NB4 (cell line): ENCODE results near the gene ZFHX3.

Experiments
- DNase-seq: peaks from one replicate; pipeline ENCODE4 v3.0.0; 2010; ENCODE audit warnings: low read depth
- H3K4me3 ChIP-seq: one replicate; pipeline ENCODE4 v1.5.1; 2011; ENCODE audit warnings: mild to moderate bottlenecking, low read depth, low read length, moderate library complexity
- CTCF ChIP-seq: IDR thresholded peaks from one replicate; pipeline ENCODE4 v1.5.1; 2012; ENCODE audit warnings: low read depth, low read length
- MAX ChIP-seq: IDR thresholded peaks from 2 replicates; pipeline ENCODE4 v1.6.1; 2011; ENCODE audit warnings: low read depth, low read length
- MYC ChIP-seq: IDR thresholded peaks from 2 replicates; pipeline ENCODE4 v1.6.1; 2011; ENCODE audit warnings: low read depth, low read length
- POLR2A ChIP-seq: IDR thresholded peaks from 2 replicates; pipeline ENCODE4 v1.6.1; 2011; ENCODE audit warnings: mild to moderate bottlenecking; ENCODE audit not compliant: insufficient read length; ENCODE audit errors: extremely low read depth

ZFHX3 gene

GRCh38 chr16:72915331-72915730 lies 132.6 kb downstream of the ZFHX3 start:
- no peak for TF ChIP-seq POLR2A
- no peak for TF ChIP-seq CTCF
- TF ChIP-seq MAX = no peak
- TF ChIP-seq MYC = no peak
- DNase-seq = no peak

GRCh38 chr16:72913551-72913950 lies 134.4 kb downstream of the ZFHX3 start:
- DNase-seq = no peak
- TF ChIP-seq MYC (no peak), CTCF (no peak), MAX (no peak), POLR2A (no peak)

More at GRCh38 chr16:72915331-72915730, 132.6 kb downstream of the ZFHX3 start:
- H3K4me3 ChIP-seq = no peak overlapping the region

GRCh38 chr16:72911971-72912370 lies 136.0 kb downstream of the ZFHX3 start:
- TF ChIP-seq CTCF (no peak), MYC (no peak), POLR2A (no peak), MAX (no peak)
- DNase-seq = no peak
- H3K4me3 ChIP-seq = no peak overlapping the region

More at GRCh38 chr16:72913551-72913950, 134.4 kb downstream of the ZFHX3 start:
- H3K4me3 ChIP-seq = no peak overlapping the region

GRCh38 chr16:72910875-72911274 lies 137.1 kb downstream of the ZFHX3 start:
- TF ChIP-seq MAX = no peak
- TF ChIP-seq CTCF = no peak
- no peak for TF ChIP-seq MYC
- TF ChIP-seq POLR2A = no peak
- H3K4me3 ChIP-seq = no peak overlapping the region
- no peak for DNase-seq

GRCh38 chr16:72910381-72910780 lies 137.5 kb downstream of the ZFHX3 start:
- no peak for TF ChIP-seq CTCF
- no peak for TF ChIP-seq MAX
- TF ChIP-seq POLR2A = no peak
- TF ChIP-seq MYC = no peak
- no peak for DNase-seq
- no peak overlapping the region for H3K4me3 ChIP-seq

GRCh38 chr16:72909196-72909595 lies 138.7 kb downstream of the ZFHX3 start:
- no peak for TF ChIP-seq CTCF
- no peak for TF ChIP-seq MYC
- TF ChIP-seq MAX = no peak
- TF ChIP-seq POLR2A = no peak
- DNase-seq = no peak
- H3K4me3 ChIP-seq = no peak overlapping the region
